GM21786 (cell line): ENCODE measurements around the gene NOVA2.
"Not testable (repeated sequence)": the region's sequence is repeated elsewhere in the genome, so short reads cannot be mapped to it uniquely, and the experiment has no call there.

Experiments
- ATAC-seq: cut with Tn5 transposase; IDR thresholded peaks from one replicate; pipeline ENCODE4 v1.9.1; 2021; ENCODE audit not compliant: unreplicated experiment

Gene NOVA2

DNA sequence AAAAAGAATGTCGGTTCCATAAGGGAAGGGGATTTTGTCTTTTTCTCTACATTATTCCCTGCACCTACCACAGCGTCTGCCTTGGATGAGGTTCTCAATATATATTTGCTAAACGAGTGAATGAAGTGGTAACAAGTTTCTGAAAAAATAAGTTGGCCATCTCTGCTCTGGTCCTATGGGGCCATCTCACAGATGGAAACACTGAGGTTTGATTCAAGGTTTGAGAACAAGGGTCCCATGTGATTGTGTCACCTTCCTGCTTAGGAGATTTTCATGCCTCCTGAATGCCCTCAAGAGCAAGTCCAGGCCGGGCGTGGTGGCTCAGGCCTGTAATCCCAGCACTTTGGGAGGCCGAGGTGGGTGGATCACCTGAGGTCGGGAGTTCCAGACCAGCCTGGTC lies 74.4 kb downstream of the NOVA2 start:
- no peak for ATAC-seq

DNA sequence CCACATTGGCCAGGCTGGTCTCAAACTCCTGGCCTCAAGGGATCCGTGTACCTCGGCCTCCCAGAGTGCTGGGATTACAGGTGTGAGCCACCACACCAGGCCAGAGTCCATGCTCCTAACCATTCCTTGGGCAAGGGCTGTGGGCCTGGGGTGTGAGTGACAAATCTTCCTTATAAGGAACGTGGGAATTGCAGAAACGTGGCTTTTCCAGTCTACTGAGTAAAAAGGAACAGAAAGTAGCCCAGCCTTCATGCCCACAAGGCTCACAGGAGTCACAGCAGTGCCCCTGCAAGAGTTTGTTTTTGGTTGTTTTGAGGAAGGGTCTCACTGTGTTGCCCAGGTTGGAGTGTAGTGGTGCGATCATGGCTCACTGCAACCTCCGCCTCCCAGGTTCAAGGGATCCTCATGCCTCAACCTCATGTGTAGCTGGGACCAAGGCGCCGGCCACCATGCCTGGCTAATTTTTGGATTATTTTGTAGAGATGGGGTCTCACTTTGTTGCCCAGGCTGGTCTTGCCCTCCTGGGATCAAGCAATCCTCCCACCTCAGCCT lies 76.3 kb downstream of the NOVA2 start:
- ATAC-seq: no peak

DNA sequence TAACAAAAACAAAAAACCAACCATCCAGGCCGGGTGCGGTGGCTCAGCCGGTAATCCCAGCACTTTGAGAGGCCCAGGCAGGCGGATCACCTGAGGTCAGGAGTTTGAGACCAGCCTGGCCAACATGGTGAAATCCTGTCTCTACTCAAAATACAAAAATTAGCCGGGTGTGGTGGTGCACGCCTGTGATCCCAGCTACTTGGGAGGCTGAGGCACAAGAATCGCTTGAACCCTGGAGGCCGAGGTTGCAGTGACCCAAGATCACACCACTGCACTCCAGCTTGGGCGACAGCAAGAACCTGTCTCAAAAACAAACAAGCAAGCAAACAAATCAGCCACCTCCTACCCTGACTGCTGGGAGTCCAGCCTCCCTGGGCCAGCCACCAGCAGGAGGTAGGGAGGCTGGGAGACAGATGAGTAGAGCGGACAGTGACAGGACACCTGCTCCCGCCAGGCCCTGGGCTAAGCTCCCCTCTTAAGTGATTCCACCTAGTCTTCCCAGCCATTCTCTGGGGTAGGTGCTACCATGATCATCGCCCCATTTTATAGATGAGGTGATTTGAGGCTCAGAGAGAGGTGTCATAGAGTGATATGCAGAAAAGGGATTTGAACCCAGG lies 77.6 kb downstream of the NOVA2 start:
- ATAC-seq: not testable (repeated sequence)

DNA sequence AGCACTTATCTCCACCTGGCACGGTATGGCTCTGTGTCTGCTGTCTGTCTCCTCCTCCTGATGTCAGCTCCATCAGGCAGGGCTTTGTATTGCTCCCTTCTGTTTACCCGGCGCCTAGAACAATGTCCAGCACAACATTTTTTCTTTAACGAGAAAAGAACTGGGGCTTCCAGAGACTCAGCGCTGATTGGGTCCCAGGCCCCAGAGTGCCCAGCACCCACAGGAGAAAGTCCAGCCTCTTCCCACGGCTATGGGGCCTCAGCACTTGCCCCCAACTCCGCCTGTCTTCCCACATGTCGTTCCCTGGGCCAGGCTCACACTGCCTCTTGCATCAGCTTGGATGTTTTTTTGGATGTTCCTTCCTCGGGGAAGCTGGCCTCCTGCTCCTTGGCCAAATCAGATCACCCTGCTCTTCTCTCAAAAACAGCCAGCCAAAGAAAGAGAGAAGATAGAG lies 78.1 kb downstream of the NOVA2 start:
- no peak for ATAC-seq

DNA sequence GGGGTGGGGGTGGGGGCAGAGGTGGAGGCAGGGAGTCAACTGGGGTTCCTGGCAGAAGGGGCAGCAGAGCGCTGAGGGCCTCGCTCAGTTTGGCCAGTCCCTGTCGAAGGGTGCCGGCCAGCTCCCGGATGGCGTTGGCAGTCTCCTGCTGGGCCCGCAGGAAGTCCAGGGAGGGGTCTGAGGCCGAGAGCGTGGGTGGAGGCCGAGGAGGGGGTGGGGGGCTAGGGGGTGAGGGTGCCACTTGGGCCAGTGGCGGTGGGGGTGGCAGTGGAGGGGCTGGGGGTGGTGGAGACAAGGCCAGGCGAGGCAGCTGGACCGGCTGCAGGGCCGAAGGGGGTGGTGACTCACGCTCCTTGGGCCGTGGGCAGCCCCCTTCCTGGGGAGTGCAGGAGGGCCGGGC lies 82.8 kb downstream of the NOVA2 start:
- ATAC-seq: no peak

DNA sequence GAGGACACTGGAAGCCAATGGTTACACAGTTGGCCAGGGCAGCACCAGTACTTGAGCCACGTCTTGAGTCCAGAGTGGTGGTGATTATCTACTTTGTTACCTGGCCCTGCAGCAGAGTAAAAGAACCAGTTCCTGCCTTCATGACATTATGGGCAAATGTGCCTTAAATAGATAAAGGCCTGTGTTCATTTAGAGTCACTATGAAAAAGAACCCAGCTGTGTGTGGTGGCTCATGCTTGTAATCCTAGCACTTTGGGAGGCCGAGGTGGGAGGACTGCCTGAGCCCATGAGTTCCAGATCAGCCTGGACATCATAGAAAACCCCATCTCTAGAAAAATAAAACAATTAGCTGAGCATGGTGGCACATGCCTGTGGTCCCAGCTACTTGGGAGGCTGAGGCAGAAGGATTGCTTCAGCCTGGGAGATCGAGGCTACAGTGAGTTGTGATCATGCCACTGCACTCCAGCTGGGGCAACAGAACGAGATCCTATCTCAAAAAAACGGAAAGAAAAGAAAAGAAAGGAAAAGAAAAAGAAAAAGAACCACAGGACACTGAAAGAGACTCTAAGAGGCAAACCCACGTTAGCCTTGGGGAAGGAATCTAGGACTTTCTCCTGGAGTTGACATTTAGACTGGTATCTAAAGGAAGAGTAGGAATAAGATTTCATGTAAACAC lies 84.3 kb downstream of the NOVA2 start:
- ATAC-seq: no peak

DNA sequence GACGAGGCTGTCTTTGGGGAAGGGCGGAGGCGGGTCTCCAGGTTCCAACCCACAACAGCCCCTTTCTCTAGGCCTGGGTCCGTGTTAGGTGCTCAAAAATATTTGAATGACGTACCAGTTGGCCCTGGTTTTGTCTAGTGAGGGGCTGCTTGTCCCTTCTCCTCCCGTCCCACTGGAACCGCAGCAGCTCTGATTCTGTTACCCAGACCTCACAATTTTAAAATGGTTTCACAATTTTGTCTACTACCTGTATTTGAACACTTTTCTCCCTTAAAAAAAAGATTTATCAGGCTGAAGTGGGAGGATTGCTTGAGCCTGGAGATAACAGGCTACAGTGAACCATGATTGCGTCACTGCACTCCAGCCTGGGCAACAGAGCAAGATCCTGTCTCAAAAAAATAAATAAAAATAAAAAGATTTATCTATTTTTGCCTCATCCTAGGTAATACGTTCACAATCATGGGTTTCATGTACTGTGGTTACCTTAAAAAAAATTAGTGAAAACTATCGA lies 86.4 kb downstream of the NOVA2 start:
- no peak for ATAC-seq

DNA sequence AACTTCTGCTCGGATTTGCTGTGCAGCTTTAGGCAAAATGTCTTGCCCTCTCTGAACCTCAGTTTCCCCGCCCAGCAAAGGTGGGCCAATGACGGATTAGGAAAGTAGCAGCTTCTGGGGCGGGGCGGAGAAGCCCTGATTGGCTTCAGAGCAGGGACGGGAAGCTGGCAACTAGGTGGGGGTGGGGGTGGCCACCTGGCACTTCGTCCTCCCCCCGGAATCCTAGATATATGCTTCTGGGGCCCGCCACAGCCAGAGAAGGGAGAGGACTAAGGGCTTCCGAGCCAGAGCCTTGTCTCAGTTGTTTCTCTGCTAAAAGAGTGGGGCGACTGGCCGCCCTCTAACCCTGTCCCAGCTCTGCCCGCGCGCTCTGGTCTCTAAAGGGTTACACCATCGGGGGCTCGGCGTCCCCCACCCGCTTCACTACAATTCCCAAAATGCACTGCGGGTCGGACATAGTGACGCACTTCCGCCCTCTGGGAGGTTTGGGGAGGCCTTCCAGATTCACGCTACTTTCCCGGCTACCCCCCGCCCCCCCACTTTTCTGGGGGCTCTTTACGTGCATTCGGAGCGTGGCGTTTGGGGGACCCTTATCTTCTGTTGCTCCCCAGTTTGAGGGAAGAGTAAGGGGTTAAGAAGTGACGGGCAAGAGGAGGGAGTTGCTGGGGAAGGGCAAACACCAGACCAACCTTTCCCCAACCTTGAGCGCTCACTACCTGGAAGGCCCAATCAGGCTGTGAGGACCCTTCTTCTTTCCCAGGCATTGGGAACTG lies 87.1 kb downstream of the NOVA2 start:
- peak; percentile 43 for ATAC-seq

DNA sequence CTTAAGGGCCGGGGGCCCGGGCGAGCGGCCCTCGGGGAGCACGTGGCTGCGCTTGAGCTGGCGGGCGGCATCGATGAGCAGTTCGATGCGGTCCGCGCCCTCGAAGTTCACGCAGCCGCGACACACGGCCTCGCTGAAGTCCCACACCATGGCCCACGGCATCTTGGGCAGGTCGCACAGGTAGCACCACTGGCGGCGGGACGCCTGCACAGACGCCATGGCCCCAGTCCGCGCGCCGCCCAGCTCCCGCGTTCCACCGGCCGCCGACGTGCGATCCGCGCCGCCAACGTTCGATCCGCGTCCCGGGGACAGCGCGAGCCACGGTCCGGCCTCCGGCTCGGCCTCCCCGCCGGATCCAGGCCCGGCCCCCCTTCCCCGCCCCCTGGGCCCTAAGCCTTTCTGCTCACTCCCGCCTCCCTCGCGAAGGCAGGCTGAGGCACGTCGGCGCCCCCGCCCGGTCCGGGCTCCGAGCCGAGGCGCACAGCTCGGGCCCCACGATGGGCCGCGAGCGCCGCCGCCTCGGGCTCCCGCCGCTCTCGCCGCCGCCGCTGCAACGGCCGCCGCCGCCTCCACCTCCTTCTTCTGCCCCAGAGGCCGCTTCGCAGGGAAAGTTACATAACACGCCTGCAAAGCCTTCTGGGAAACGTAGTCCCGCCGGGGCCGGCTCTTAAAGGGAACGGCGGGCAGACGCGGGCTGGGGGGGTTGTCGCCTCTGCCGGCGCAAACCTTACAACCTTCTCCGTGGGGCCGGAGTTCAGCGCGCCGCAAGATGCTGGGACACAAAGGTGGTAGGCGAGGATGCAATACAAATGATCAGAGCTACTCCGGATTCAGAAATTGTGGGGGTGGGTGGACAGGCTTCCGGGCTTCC lies 87.9 kb downstream of the NOVA2 start, which contains the start of gene IRF2BP1:
IRF2BP1 (minus strand) TSS at position 586 of the 871 bp plus-strand sequence; CDS start at position 219, 367 bp downstream.
- ATAC-seq: peak; percentile 48

DNA sequence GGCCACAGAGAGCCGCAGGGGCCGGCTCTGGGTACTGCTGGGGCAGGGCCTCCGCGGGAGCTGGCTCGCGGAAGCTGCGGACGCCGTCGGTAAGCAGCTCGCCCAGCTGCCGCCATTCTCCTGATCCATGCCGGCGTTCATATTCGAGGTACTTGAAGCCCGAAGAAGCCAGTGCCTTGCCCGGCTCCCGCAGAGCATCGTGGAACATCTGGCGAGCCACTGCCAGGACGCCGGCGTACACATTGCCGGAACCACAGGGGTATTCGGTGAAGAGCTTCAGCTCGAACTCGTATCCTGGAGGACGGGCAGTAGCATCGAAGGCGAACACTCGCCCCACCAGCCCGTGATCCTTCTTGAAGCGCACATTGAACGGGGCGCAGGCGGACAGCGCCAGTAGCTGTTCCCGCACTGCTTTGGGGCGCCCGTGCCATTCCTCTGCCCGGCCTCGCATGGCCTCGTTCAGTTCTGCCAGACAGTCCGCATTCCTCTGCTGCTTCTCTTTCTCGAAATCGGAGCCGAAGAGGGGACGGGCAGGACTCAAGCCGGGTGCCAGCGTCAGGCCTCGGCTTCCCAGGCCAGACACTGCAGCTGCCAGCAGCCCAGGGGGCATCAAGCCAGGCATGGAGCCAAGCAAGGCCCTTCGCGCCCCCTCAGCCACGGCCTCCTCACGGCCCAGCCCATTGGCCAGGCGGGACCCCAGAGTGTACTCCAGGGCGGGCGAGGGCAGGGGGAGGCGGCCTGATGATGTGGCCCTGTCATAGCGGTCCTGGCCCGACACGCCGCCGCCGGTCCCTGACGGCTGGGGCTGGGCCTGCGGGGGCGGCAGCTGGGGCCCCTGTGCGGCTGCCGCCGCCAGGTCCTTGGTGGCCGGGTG lies 88.7 kb downstream of the NOVA2 start:
- no peak for ATAC-seq

DNA sequence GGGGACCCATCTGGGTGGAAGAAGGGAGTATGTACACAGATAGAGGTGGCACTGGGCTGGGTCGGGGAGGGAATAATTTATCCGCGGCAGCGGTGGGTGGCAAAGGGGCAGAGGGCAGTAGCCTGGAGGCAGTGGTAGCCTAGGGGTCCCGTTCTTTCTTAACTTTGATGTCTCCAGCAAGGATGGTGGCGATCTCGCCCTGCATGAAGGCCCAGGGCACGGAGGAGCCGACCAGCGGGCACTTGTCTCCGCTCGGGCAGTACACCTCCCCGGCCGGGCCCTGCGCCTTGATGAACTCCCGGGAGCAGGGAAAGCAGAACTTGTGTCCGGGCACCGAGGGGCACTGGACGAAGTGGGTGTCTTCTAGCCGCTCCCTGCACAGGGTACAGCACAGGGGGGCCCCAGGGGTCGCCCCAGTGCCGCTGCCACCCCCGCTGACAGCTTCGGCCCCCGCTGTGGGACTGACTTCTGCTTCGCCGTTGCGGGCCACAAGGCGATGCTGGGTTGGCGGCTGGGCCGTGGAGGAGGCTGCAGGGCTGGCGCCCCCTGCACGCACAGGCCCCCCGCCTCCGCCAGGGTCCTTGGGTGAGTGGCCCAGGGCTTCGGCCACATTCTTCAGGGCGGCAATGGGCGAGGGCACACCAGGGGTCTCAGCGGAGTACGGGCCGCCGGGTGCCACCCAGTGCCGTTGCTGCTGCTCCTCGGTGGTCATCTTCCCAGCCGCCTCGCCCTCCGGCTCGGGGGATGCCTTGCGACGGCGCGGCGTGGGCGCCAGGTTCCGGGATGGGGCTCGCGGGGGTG lies 89.6 kb downstream of the NOVA2 start:
- no peak for ATAC-seq
